Measurements from ENCODE around the gene CCNJL.

Gene CCNJL

DNA sequence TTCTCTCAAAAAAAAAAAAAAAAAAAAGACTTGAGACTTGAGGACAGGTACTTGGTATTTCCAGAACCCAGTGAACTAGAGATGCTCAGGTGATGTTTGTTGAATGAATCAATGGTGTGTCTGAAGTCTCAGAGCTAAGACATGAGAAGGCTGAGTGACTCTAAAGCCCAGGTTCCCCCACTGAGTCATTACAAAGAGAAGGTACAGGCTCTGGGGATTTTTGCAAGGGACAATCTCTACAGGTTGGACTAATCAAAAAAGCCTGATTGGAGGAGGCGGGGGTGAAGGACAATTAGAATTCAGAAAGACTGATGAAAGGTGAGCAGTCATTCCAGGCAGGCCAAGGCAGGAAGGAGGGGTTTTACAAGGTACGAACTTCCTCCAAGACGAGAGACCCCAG lies 91.3 kb downstream of the CCNJL start:
- DNase-seq (ENCODE audit: low read depth), result no peak

GRCh38 chr5:160219356-160219755 lies 93.0 kb downstream of the CCNJL start:
- no peak for DNase-seq (ENCODE audit: low read depth)

DNA sequence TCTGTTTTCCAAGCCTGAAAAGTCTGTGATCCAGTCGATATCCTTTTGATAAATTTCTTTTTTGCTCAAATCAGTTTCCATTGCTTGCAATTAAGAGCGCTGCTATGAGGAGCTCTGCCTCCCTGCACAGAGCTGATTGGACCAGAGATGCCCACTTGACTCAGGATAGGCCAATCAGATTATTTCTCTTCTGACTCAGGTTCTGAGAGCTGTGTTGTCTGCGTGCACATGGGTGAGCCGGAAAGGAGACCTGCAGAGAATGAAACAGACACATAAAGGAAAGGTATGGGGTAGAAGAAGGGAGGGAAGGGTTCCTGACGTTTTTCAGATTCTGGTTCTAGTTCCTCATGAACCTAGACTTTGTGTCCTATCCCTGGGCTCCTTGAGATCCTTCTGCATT lies 98.8 kb downstream of the CCNJL start:
- DNase-seq (ENCODE audit: low read depth), result no peak

DNA sequence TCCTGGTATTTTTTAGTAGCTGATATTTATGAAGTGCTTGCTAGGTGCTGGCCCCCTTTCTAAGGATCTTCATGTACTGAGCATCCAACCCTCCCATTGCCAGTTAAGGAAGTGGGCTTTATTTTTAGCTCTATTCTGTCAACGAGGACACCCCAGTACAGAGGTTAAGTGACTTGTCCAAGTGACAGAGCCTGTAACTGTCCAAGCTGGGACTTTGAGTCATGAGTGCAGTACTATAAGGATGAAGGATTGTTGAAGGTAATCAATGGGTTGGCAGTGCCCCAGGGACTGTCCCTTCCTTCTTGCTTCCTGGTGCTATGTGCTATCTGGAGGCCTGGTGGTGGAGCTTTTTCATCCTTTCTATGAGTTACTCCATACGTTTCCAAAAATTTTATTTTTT lies 101.0 kb downstream of the CCNJL start:
- DNase-seq (ENCODE audit: low read depth), result no peak

DNA sequence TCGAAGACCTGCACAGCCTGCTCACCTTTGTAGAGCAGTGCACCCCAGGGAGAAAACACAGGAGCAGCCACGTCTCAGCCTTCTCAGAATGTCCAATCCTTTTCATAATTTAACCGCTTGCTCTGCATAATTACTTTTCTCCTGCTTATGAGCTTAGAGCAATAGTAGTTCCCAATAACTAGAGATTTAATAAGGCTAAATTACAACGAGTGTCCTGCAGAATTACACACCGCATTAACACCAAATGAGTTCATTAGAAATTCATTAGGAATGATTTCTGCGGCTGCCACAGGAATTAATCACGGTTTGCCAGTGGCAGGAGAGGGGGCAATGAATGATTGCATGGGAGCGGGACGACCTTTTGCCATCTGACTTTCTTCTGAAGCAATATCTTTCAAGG lies 101.8 kb downstream of the CCNJL start:
- DNase-seq (ENCODE audit: low read depth), result no peak

DNA sequence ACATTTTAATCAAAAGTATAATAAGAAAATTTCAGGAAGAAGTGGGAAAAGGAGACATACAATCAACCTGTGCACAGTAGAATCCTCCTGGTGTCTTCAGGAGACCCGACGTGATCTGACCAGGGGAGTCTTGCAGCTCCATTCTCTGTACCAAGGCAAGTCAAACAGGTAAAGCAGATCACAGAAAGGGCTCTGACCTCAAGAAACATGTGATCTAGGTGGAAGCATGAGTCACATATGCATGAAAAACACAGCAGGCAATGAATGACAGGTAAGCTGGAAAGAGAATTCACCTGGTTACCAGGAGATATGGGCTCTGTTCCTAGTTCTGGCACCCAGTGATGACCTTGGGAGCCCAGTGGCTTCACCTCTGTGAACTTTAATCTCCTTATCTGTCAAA lies 102.4 kb downstream of the CCNJL start:
- no peak for DNase-seq (ENCODE audit: low read depth)

GRCh38 chr5:160207061-160207460 lies 105.3 kb downstream of the CCNJL start:
- no peak for DNase-seq (ENCODE audit: low read depth)
